Mammary epithelial cell (primary cell): ENCODE results near the gene CUX1.

Source experiments
- EZH2 ChIP-seq: IDR thresholded peaks from 2 replicates; pipeline ENCODE4 v1.6.1; 2012; ENCODE audit warnings: low read length, inconsistent platforms, borderline replicate concordance
- TF ChIP-seq, protein P1 (sequence below), 2 donors: IDR thresholded peaks in 1 of 2; conservative IDR thresholded peaks in 1 of 2; 2 replicates each; pipeline ENCODE4 v1.5.1; 2011 to 2012; ENCODE audit warnings: inconsistent platforms in 2 of 2, low read length in 2 of 2, mild to moderate bottlenecking in 2 of 2, control low read depth in 1 of 2, low read depth in 1 of 2; ENCODE audit not compliant: insufficient read depth in 1 of 2; ENCODE audit errors: extremely low read depth in 1 of 2

DNA sequence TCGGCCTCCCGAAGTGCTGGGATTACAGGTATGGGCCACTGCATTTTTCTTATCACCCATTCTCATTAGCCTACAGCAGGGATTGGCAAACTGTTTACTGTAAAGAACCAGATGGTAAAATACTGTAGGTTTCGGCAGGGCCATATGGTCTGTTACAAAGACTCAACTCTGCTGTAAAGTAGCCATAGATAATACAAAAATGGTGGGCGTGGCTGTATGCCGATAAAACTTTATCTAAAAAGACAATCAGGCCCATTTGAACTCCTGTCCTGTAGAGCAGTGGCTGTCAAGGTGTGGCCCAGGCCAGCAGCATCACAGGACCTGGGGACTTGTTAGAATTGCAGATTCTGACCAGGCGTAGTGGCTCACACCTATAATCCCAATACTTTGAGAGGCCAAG lies 134.3 kb downstream of the CUX1 start:
- TF ChIP-seq, protein P1, sequence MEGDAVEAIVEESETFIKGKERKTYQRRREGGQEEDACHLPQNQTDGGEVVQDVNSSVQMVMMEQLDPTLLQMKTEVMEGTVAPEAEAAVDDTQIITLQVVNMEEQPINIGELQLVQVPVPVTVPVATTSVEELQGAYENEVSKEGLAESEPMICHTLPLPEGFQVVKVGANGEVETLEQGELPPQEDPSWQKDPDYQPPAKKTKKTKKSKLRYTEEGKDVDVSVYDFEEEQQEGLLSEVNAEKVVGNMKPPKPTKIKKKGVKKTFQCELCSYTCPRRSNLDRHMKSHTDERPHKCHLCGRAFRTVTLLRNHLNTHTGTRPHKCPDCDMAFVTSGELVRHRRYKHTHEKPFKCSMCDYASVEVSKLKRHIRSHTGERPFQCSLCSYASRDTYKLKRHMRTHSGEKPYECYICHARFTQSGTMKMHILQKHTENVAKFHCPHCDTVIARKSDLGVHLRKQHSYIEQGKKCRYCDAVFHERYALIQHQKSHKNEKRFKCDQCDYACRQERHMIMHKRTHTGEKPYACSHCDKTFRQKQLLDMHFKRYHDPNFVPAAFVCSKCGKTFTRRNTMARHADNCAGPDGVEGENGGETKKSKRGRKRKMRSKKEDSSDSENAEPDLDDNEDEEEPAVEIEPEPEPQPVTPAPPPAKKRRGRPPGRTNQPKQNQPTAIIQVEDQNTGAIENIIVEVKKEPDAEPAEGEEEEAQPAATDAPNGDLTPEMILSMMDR (conservative IDR thresholded peaks at IDR 0.05 in 1 of 2, IDR thresholded peaks at IDR 0.05 in 1 of 2; ENCODE audit: extremely low read depth in 1 of 2, insufficient read depth in 1 of 2, low read depth in 1 of 2, low read length in 2 of 2): no peak
- TF ChIP-seq EZH2: no peak
